OCI-LY3 (cell line): ENCODE results near the gene QARS1.

Experiments
- EZH2phosphoT487 ChIP-seq: fragments of 200-600 bp; shearing (Covaris generic); IDR thresholded peaks from 2 replicates; pipeline ENCODE4 v1.6.1; 2018; ENCODE audit warnings: antibody characterized with exemption, mixed run types, low read depth
- TF ChIP-seq, protein P1 (sequence below): fragments of 200-600, 300-600 bp; sonication (generic); IDR thresholded peaks from 2 replicates; pipeline ENCODE4 v1.5.1; 2014; ENCODE audit warnings: antibody characterized with exemption, low read length, low read depth

- TF ChIP-seq, protein P1, sequence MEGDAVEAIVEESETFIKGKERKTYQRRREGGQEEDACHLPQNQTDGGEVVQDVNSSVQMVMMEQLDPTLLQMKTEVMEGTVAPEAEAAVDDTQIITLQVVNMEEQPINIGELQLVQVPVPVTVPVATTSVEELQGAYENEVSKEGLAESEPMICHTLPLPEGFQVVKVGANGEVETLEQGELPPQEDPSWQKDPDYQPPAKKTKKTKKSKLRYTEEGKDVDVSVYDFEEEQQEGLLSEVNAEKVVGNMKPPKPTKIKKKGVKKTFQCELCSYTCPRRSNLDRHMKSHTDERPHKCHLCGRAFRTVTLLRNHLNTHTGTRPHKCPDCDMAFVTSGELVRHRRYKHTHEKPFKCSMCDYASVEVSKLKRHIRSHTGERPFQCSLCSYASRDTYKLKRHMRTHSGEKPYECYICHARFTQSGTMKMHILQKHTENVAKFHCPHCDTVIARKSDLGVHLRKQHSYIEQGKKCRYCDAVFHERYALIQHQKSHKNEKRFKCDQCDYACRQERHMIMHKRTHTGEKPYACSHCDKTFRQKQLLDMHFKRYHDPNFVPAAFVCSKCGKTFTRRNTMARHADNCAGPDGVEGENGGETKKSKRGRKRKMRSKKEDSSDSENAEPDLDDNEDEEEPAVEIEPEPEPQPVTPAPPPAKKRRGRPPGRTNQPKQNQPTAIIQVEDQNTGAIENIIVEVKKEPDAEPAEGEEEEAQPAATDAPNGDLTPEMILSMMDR = no peak
- TF ChIP-seq EZH2phosphoT487 = no peak
Measured at GRCh38 chr3:49148159-49148558, 43.6 kb upstream of the QARS1 start.
